HUES64 (cell line): Measurements from ENCODE around the gene IPO4.
A peak's percentile ranks its signal among the peaks of the same experiment; 100 is the strongest.

Experiments
- H3K27ac ChIP-seq: 2 replicates; pipeline ENCODE4 v1.7.0; 2013; ENCODE audit warnings: low read depth, low read length, inconsistent platforms
- H3K27me3 ChIP-seq: 2 replicates; pipeline ENCODE4 v1.6.1; 2013; ENCODE audit warnings: mild to moderate bottlenecking, low read length; ENCODE audit not compliant: insufficient read depth
- H3K36me3 ChIP-seq: 2 replicates; pipeline ENCODE4 v1.6.1; 2013; ENCODE audit warnings: mild to moderate bottlenecking, low read length; ENCODE audit not compliant: insufficient read depth
- H3K4me1 ChIP-seq: 2 replicates; pipeline ENCODE4 v1.6.1; 2013; ENCODE audit warnings: mild to moderate bottlenecking, low read length, moderate library complexity; ENCODE audit not compliant: insufficient read depth
- H3K4me3 ChIP-seq: 2 replicates; pipeline ENCODE4 v1.5.1; 2013; ENCODE audit warnings: mild to moderate bottlenecking, low read length, moderate library complexity
- H3K9ac ChIP-seq: 2 replicates; pipeline ENCODE4 v1.6.1; 2013; ENCODE audit warnings: mild to moderate bottlenecking, low read depth, low read length
- H3K9me3 ChIP-seq: 2 replicates; pipeline ENCODE4 v1.6.1; 2013; ENCODE audit warnings: low read depth, low read length; ENCODE audit not compliant: insufficient read depth
- WGBS: fragments of 150-250, 120-280 bp; methylation state at CpG from one replicate; pipeline ENCODE4 v1.1.7; 2013; ENCODE audit warnings: missing lambda C conversion rate; 5-methylcytosine and 5-hydroxymethylcytosine counted together

Gene IPO4

GRCh38 chr14:24164518-24164991 lies 24.1 kb downstream of the IPO4 start:
- no peak overlapping the region for H3K9ac ChIP-seq
- 94% methylated on average over 14 of the region's 14 CpGs for WGBS
- peaks cover 3% of the 10 kb centered on the region; the same call in 1 of the 2 replicates for H3K4me1 ChIP-seq
- H3K27me3 ChIP-seq: no peaks in the 10 kb centered on the region
- peaks cover 48% of the 10 kb centered on the region for H3K36me3 ChIP-seq
- no peak overlapping the region for H3K27ac ChIP-seq
- no peaks in the 10 kb centered on the region for H3K9me3 ChIP-seq
- H3K4me3 ChIP-seq: no peak overlapping the region

GRCh38 chr14:24162093-24162492 lies 26.5 kb downstream of the IPO4 start:
- Histone ChIP-seq H3K4me1 (peaks cover 3% of the 10 kb centered on the region; the same call in 1 of the 2 replicates), H3K36me3 (peaks cover 66% of the 10 kb centered on the region), H3K27me3 (no peaks in the 10 kb centered on the region), H3K27ac (no peak overlapping the region), H3K9me3 (no peaks in the 10 kb centered on the region), H3K4me3 (0 out of 2 replicates have a peak overlapping the region, but pooled peaks have one; percentile 58), H3K9ac (no peak overlapping the region)
- 95% methylated on average over 8 of the region's 8 CpGs for WGBS

GRCh38 chr14:24160850-24161804 lies 27.5 kb downstream of the IPO4 start, which contains the start of gene IRF9:
IRF9 (plus strand) TSS chr14:24161265; CDS start chr14:24162145, 880 bp downstream.
- no peaks in the 10 kb centered on the region for H3K27me3 ChIP-seq
- H3K4me1 ChIP-seq: peaks cover 3% of the 10 kb centered on the region; the same call in 1 of the 2 replicates
- H3K36me3 ChIP-seq: peaks cover 70% of the 10 kb centered on the region
- peak within 1 kb of the TSS; percentile 19; the same call in 1 of the 2 replicates for H3K27ac ChIP-seq
- WGBS: 21% methylated on average over 12 of the region's 12 CpGs
- peak within 1 kb of the TSS; percentile 62; the same call in 1 of the 2 replicates for H3K9ac ChIP-seq
- H3K9me3 ChIP-seq: no peaks in the 10 kb centered on the region
- peak within 1 kb of the TSS; percentile 58 for H3K4me3 ChIP-seq

- WGBS: 93% methylated on average over 4 of the region's 4 CpGs
- no peak overlapping the region for H3K9ac ChIP-seq
- peaks cover 70% of the 10 kb centered on the region for H3K36me3 ChIP-seq
- no peak overlapping the region; the same call in 1 of the 2 replicates for H3K27ac ChIP-seq
- H3K4me3 ChIP-seq: no peak overlapping the region
- no peaks in the 10 kb centered on the region for H3K27me3 ChIP-seq
- H3K9me3 ChIP-seq: no peaks in the 10 kb centered on the region
- peaks cover 3% of the 10 kb centered on the region; the same call in 1 of the 2 replicates for H3K4me1 ChIP-seq
Observed at GRCh38 chr14:24160499-24160849, 28.1 kb downstream of the IPO4 start.

- Histone ChIP-seq H3K9ac (no peak overlapping the region), H3K9me3 (no peaks in the 10 kb centered on the region), H3K4me3 (no peak overlapping the region), H3K36me3 (peaks cover 70% of the 10 kb centered on the region), H3K27ac (no peak overlapping the region), H3K27me3 (no peaks in the 10 kb centered on the region), H3K4me1 (peaks cover 3% of the 10 kb centered on the region; the same call in 1 of the 2 replicates)
- WGBS: 94% methylated on average over 11 of the region's 11 CpGs
Observed at GRCh38 chr14:24159777-24160498, 28.7 kb downstream of the IPO4 start.

- no peak overlapping the region for H3K27ac ChIP-seq
- no peaks in the 10 kb centered on the region for H3K27me3 ChIP-seq
- 96% methylated on average over 12 of the region's 12 CpGs for WGBS
- peaks cover 3% of the 10 kb centered on the region; the same call in 1 of the 2 replicates for H3K4me1 ChIP-seq
- no peak overlapping the region for H3K4me3 ChIP-seq
- no peak overlapping the region for H3K9ac ChIP-seq
- peaks cover 67% of the 10 kb centered on the region for H3K36me3 ChIP-seq
- H3K9me3 ChIP-seq: no peaks in the 10 kb centered on the region
Observed at GRCh38 chr14:24157331-24157730, 31.3 kb downstream of the IPO4 start.

GRCh38 chr14:24156840-24157239 lies 31.8 kb downstream of the IPO4 start:
- no peak overlapping the region for H3K4me3 ChIP-seq
- WGBS: 88% methylated on average over 1 of the region's 1 CpG
- H3K9ac ChIP-seq: no peak overlapping the region
- no peak overlapping the region for H3K27ac ChIP-seq
- H3K27me3 ChIP-seq: no peaks in the 10 kb centered on the region
- H3K9me3 ChIP-seq: no peaks in the 10 kb centered on the region
- H3K4me1 ChIP-seq: peaks cover 3% of the 10 kb centered on the region; the same call in 1 of the 2 replicates
- peaks cover 72% of the 10 kb centered on the region for H3K36me3 ChIP-seq

- Histone ChIP-seq H3K36me3 (peaks cover 82% of the 10 kb centered on the region), H3K4me1 (no peaks in the 10 kb centered on the region), H3K4me3 (no peak overlapping the region), H3K27me3 (no peaks in the 10 kb centered on the region), H3K9ac (no peak overlapping the region), H3K27ac (no peak overlapping the region), H3K9me3 (no peaks in the 10 kb centered on the region)
- 98% methylated on average over 10 of the region's 10 CpGs for WGBS
Observed at GRCh38 chr14:24155100-24155499, 33.5 kb downstream of the IPO4 start.

- H3K9ac ChIP-seq: no peak overlapping the region
- H3K36me3 ChIP-seq: peaks cover 70% of the 10 kb centered on the region
- no peak overlapping the region for H3K4me3 ChIP-seq
- H3K27me3 ChIP-seq: no peaks in the 10 kb centered on the region
- peaks cover 4% of the 10 kb centered on the region; the same call in 1 of the 2 replicates for H3K4me1 ChIP-seq
- no peaks in the 10 kb centered on the region for H3K9me3 ChIP-seq
- no peak overlapping the region for H3K27ac ChIP-seq
- 95% methylated on average over 16 of the region's 16 CpGs for WGBS
Observed at GRCh38 chr14:24151404-24152080, 37.1 kb downstream of the IPO4 start.

GRCh38 chr14:24150993-24151392 lies 37.6 kb downstream of the IPO4 start:
- Histone ChIP-seq H3K9me3 (no peaks in the 10 kb centered on the region), H3K4me3 (no peak overlapping the region), H3K36me3 (peaks cover 65% of the 10 kb centered on the region), H3K27me3 (no peaks in the 10 kb centered on the region), H3K4me1 (peaks cover 4% of the 10 kb centered on the region; the same call in 1 of the 2 replicates), H3K9ac (no peak overlapping the region), H3K27ac (no peak overlapping the region)
- WGBS: 94% methylated on average over 8 of the region's 9 CpGs
